Urinary bladder (tissue), 4 donors: ENCODE results near the gene MRPL51. TPM values are rescaled to one million over a fixed set of nuclear protein-coding genes. Genes with fewer than 3 reads are reported as not detected.
"Not testable (repeated sequence)": the region's sequence is repeated elsewhere in the genome, so short reads cannot be mapped to it uniquely, and the experiment has no call there.

ENCODE experiments used
- DNase-seq: peaks from one replicate; pipeline ENCODE4 v3.0.0-alpha.2; 2015; ENCODE audit errors: extremely low spot score
- H3K27ac ChIP-seq: one replicate; pipeline ENCODE4 v1.5.1; 2013; ENCODE audit warnings: low read depth, mild to moderate bottlenecking, moderate library complexity
- H3K36me3 ChIP-seq: one replicate; pipeline ENCODE4 v1.6.1; 2013; ENCODE audit warnings: mild to moderate bottlenecking, moderate library complexity; ENCODE audit not compliant: insufficient read depth
- H3K4me1 ChIP-seq: one replicate; pipeline ENCODE4 v1.6.1; 2013; ENCODE audit warnings: mild to moderate bottlenecking, moderate library complexity; ENCODE audit not compliant: insufficient read depth
- H3K4me3 ChIP-seq: one replicate; pipeline ENCODE4 v1.5.1; 2013; ENCODE audit warnings: low read depth, low read length
- WGBS: extraction: QIAGEN DNeasy Blood & Tissue Kit; methylation state at CpG from one replicate; pipeline ENCODE4 v1.1.7; 2013; 5-methylcytosine and 5-hydroxymethylcytosine counted together
- polyA plus RNA-seq: library from polyadenylated mRNA; stranded (reverse); fragments of 200-250 nt; gene quantifications from one replicate; pipeline ENCODE4 v1.2.3, GENCODE V29; 2013
- total RNA-seq: library from RNA; depleted of rRNA; stranded (reverse); fragments of >200 nt; gene quantifications from one replicate; pipeline ENCODE4 v1.2.3, GENCODE V29; 2014
- donor health status: healthy with polysubstance abuse.
- donor health status: healthy.

The MRPL51 gene
- total and polyA plus RNA-seq, 2 donors = 77.0 to 85.6 TPM

DNA sequence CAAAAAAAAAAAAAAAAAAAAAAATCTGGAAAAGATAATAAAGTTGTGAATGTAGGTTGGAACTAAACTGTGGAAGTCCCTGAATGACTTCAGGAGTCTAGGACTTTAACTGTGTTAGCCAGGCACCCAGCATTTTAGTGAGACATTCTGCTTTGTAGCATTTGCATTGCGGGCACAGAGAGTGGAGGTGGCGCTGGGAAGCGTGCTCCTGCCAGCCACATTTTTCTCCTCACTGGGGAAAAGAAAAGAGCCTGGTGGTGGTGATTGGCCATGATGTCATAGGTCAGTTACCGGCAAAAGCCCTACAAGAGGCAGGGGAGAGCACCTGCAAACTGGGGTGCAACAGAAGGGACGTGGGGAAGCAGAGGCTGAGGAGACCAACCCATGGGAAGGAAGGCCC is 31.6 kb upstream of the MRPL51 start:
- H3K27ac ChIP-seq = no peak overlapping the region
- H3K36me3 ChIP-seq = peaks cover 15% of the 10 kb centered on the region
- 94% methylated on average over 5 of the region's 5 CpGs for WGBS
- H3K4me3 ChIP-seq = no peak overlapping the region
- H3K4me1 ChIP-seq = no peaks in the 10 kb centered on the region
- no peak for DNase-seq

DNA sequence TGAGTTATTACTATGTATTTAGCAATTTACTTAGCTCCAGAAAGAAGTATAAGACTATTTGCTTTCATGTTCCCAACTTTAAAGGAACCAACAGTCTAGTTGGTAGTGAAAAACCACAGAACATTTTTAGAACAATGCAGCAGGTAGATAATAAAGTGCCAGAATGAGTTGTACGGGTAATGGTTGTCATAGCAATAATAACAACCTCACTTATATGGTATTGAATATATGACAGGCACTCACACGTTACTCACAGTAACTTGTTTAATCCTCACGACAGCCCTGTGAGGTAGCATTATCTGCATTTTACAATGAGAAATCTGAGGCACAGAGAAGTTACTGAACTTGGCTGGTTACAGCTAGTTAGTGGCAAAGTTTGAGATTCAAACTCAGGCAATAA is 30.6 kb upstream of the MRPL51 start:
- Histone ChIP-seq H3K4me3 (no peak overlapping the region), H3K36me3 (peaks cover 14% of the 10 kb centered on the region), H3K27ac (no peak overlapping the region), H3K4me1 (no peaks in the 10 kb centered on the region)
- WGBS = 81% methylated on average over 3 of the region's 3 CpGs
- no peak for DNase-seq

DNA sequence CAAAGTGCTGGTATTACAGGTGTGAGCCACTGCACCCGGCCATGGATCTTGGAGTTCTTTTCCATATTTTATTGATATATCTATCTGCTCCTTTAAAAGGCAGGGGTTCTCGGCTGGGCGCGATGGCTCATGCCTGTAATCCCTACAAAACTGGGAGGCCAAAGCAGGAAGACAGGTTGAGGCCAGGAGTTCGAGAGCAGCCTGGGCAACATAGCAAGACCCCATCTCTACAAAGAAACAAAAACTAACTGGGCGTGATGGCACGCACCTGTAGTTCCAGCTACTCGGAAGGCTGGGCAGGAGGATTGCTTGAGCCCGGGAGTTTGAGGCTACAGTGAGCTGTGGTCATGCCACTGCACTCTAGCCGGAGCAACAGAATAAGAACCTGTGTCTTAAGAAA is 29.1 kb upstream of the MRPL51 start:
- Histone ChIP-seq H3K36me3 (peaks cover 18% of the 10 kb centered on the region), H3K4me1 (no peaks in the 10 kb centered on the region), H3K4me3 (no peak overlapping the region), H3K27ac (no peak overlapping the region)
- WGBS = 87% methylated on average over 10 of the region's 10 CpGs
- no peak for DNase-seq

DNA sequence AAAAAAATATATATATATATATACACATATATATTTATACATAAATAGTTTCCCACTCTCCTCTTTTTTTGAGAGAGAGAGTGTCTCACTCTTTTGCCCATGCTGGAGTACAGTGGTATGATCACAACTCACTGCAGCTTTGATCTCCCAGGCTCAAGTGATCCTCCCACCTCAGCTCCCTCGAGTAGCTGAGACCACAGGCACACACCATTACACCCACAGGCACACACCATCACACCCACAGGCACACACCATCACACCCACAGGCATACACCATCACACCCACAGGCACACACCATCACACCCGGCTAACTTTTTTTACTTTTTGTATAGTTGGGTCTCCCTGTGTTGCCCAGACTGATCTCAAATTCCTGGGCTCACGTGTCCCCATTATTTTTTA is 27.1 kb upstream of the MRPL51 start:
- no peaks in the 10 kb centered on the region for H3K4me1 ChIP-seq
- no peak overlapping the region for H3K27ac ChIP-seq
- H3K36me3 ChIP-seq = peaks cover 16% of the 10 kb centered on the region
- DNase-seq = no peak
- H3K4me3 ChIP-seq = no peak overlapping the region
- WGBS = 87% methylated on average over 3 of the region's 3 CpGs

DNA sequence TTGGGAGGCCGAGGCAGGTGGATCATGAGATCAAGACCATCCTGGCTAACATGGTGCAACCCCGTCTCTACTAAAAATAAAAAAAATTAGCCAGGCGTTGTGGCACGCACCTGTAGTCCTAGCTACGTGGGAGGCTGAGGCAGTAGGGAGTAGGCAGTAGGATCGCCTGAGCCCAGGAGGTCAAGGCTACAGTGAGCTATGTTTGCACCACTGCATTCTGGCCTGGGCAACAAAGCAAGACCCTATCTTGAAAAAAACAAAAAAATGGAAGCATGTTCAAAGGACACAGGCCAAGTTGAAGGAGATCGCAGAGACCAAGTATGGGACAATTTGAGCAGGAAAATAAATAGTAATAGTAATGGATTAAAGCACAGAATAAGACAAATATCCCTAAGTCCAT is 15.0 kb upstream of the MRPL51 start:
- no peak overlapping the region for H3K27ac ChIP-seq
- WGBS = 76% methylated on average over 7 of the region's 7 CpGs
- no peak overlapping the region for H3K4me3 ChIP-seq
- H3K36me3 ChIP-seq = no peaks in the 10 kb centered on the region
- no peak for DNase-seq
- no peaks in the 10 kb centered on the region for H3K4me1 ChIP-seq

DNA sequence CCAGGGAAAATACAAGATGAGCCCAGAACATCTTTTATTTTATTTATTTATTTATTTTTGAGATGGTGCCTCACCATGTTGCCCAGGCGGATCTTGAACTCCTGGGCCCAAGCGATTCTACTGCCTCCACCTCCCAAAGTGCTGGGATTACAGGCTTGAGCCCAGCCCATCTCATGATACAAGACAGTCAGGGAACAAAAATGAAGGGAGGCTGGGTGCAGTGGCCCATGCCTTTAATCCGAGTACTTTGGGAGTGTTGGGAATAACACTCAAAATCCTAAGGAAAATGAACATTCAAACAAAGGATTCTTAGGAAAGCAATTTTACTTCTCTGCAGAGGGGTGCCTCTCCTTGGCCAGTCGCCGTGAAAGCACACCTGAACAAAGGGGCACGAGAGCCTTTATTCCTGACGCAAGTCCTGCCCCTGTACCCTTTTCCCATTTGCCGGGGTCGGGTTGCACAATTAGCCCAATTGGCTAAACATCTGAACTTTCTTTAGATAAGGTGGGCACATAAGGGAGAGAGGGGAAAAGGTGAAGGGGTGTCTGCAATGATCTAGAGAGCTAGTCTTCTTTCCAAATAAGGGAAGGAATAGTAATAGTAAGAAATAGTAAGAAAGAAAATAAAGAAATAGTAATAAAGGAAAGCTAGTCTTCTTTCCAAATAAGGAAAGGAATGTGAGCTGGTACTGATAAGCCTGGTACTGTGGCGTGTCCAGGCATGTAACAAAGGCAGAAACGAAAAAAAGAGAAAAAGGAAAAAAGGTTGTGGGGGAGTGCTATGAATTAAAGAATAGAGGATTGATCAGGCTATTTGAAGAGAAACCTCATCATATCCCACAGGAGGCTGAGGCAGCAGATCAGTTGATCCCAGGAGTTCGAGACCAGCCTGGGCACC is 14.3 kb upstream of the MRPL51 start:
- 63% methylated on average over 12 of the region's 12 CpGs for WGBS
- Histone ChIP-seq H3K27ac (no peak overlapping the region), H3K4me1 (no peaks in the 10 kb centered on the region), H3K4me3 (no peak overlapping the region), H3K36me3 (peaks cover 2% of the 10 kb centered on the region)
- DNase-seq = no peak

DNA sequence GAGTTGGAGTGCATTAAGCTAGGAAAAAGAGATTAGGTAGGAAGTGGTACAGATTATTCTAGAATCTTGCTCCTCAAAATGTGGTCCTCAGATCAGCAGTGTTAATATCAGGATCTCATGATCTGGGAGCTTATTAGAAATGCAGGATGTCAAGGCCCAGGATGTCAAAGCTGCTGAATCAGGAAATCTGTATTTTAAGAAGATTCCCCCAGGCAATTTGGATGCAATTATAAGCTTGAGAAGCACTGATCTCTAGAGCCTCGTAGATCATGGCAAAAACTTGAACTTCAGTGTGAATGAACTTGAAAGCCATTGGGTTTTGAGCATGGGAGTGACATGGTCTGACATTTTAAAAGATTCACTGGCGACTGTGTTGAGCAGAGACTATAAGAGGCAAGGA is 7.4 kb upstream of the MRPL51 start:
- no peak for DNase-seq
- 90% methylated on average over 2 of the region's 2 CpGs for WGBS
- H3K36me3 ChIP-seq = peaks cover 4% of the 10 kb centered on the region

GRCh38 chr12:6497291-6497690 is 4.2 kb upstream of the MRPL51 start:
- H3K36me3 ChIP-seq, DNase-seq, H3K27ac ChIP-seq, H3K4me1 ChIP-seq, H3K4me3 ChIP-seq: not testable (repeated sequence)
- WGBS = 74% methylated on average over 3 of the region's 3 CpGs

More for the DNA sequence above, 7.4 kb upstream of the MRPL51 start:
- Histone ChIP-seq H3K27ac (no peak overlapping the region), H3K4me3 (no peak overlapping the region), H3K4me1 (no peaks in the 10 kb centered on the region)

DNA sequence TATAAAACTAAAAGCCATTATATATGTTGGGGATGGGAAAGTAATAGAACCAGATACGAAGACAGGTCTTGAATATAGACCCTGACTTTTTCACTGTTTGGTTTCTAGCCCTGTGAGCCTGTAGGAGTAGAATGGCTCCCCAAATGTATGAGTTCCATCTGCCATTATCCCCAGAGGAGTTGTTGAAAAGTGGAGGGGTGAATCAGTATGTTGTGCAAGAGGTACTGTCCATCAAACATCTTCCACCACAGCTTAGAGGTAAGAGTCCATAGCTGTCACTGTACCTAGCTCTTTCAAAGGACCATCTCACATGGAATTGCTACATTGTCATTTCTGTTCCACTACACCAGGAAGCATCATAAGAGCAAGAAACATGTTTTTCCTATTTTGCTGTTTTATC is 1.9 kb upstream of the MRPL51 start:
- H3K27ac ChIP-seq = no peak overlapping the region
- DNase-seq = no peak
- 37% methylated on average over 1 of the region's 1 CpG for WGBS
- H3K4me3 ChIP-seq = no peak overlapping the region
- H3K36me3 ChIP-seq = peaks cover 2% of the 10 kb centered on the region
- no peaks in the 10 kb centered on the region for H3K4me1 ChIP-seq

DNA sequence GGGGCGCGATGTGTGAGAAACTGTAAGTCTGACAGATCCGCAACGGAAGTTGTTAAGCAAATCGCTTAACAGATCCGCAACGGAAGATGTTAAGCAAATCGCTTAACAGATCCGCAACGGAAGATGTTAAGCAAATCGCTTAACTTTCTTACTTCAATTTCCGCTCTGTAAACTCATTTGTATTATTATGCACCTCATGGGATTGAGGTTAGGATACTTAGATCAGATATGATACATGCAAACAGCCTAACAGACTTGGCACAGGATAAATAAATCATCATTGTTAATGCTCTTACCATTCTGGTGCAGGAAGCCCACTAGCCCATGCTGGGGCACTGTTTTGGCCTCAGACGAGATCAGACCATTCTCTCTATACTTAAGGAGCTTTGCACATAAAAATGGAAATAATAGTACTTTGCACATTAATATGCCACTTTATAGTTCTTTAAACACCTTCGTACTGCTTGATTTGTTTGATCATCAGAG is 1.2 kb upstream of the MRPL51 start:
- no peaks in the 10 kb centered on the region for H3K4me1 ChIP-seq
- no peak overlapping the region for H3K27ac ChIP-seq
- H3K36me3 ChIP-seq = peaks cover 2% of the 10 kb centered on the region
- H3K4me3 ChIP-seq = peak overlapping the region; percentile 61
- 1% methylated on average over 14 of the region's 14 CpGs for WGBS
- DNase-seq = no peak

DNA sequence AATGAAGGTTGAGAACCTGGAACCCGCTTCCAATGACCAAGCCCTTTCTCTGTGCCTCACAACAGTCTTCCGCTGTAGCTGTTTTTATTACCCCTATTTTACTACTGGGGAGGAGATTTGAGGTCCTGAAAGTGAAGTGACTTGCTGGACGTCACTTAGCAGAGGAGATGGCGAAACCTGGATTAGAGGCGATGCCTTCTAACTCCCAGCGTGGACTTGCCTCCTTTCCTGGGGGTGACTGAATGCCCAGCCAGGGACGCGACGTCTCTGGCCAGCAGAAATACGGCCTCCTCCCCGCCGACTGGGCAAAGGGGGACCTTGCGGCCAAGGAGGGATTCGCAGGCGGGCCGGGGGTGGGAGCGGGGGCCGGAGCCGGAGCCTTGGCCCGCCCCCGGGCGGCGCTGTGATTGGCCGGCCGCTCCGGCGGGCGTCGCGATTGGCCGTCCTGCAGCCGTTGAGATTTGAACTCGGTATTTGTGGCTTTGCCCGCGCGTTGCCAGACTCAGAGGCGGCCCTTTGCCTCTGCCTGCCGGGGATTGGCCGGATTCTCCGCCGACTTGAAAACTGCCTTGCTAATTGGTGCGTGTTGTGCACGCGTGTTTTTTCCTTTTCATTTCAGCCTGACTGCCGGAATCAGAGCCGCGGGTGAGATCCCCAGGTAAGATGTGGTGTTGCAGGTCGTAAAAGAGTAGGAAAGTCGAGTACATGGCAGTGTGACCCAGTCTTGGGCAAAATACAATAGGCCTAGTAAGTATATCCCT is 615 bp upstream of the MRPL51 start, which contains the start of gene NCAPD2:
Gene NCAPD2 (plus strand): TSS at position 606 of the 761 bp plus-strand sequence. CDS start 997 bp downstream, outside the sequence.
- Histone ChIP-seq H3K4me3 (peak within 1 kb of the TSS; percentile 61), H3K36me3 (peaks cover 2% of the 10 kb centered on the region), H3K4me1 (no peaks in the 10 kb centered on the region), H3K27ac (peak within 1 kb of the TSS; percentile 87)
- under 1% methylated on average over 49 of the region's 49 CpGs for WGBS
- DNase-seq = peak; percentile 88

GRCh38 chr12:6490673-6491072 is 2.4 kb downstream of the MRPL51 start:
- WGBS = 98% methylated on average over 1 of the region's 1 CpG
- H3K4me3 ChIP-seq, H3K4me1 ChIP-seq, H3K36me3 ChIP-seq, DNase-seq, H3K27ac ChIP-seq: not testable (repeated sequence)

DNA sequence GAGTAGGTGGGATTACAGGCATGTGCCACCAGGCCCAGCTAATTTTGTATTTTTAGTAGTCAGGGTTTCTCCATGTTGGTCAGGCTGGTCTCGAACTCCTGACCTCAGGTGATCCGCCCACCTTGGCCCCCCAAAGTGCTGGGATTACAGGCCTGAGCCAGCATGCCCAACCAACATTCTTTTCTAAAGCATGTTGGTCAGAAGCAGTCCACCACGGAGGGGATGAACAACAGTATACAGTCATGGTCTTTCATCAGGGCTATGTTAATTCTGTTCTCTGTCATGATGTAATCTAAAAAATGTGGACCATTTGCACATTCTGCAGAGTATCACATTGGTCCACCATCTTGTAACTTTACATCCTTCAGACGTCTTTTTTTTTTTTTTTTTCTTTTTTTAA is 3.6 kb downstream of the MRPL51 start:
- no peaks in the 10 kb centered on the region for H3K36me3 ChIP-seq
- 63% methylated on average over 4 of the region's 4 CpGs for WGBS
- no peaks in the 10 kb centered on the region for H3K4me1 ChIP-seq
- H3K4me3 ChIP-seq = no peak overlapping the region
- DNase-seq = no peak
- H3K27ac ChIP-seq = no peak overlapping the region

- WGBS = 81% methylated on average over 1 of the region's 1 CpG
- Histone ChIP-seq H3K4me1 (no peaks in the 10 kb centered on the region), H3K27ac (no peak overlapping the region), H3K36me3 (no peaks in the 10 kb centered on the region), H3K4me3 (no peak overlapping the region)
- DNase-seq = no peak
Measured at GRCh38 chr12:6488240-6488639, 4.8 kb downstream of the MRPL51 start.
